H1 (cell line): ENCODE measurements around the gene FIGNL2. TPM values are rescaled to one million over a fixed set of nuclear protein-coding genes. Genes with fewer than 3 reads are reported as not detected.

ENCODE experiments used
- CTCF ChIA-PET: fragments of 300-600 bp; sonication (Branson Sonifier 250); formaldehyde crosslinking; loops from one replicate; lab custom pipeline; 2021; ENCODE audit not compliant: partially characterized antibody; lab: Charles Lee
- POLR2A ChIA-PET: fragments of 300-600 bp; sonication (Branson Sonifier 250); formaldehyde crosslinking; loops from one replicate; lab custom pipeline; 2021; ENCODE audit warnings: inconsistent platforms; ENCODE audit not compliant: partially characterized antibody; lab: Charles Lee
- DNase-seq, 2 experiments: peaks; one replicate each; pipeline versions ENCODE4 v3.0.0 to v3.0.0-alpha.2; 2010 to 2022; ENCODE audit warnings: low spot score in 2 of 2, low read depth in 1 of 2, mixed read lengths in 1 of 2
- FAIRE-seq: peaks from 2 replicates; lab custom pipeline; 2011; peaks lifted over from hg19 to GRCh38; lab: Jason Lieb, UNC
- H2AFZ ChIP-seq: 2 replicates; pipeline ENCODE4 v1.8.1; 2012; ENCODE audit warnings: low read length, inconsistent platforms
- H2AK5ac ChIP-seq: 2 replicates; pipeline ENCODE4 v1.6.1; 2013; ENCODE audit warnings: low read depth, low read length
- H2BK120ac ChIP-seq: replicated peaks from 2 replicates; pipeline ENCODE3; 2013; ENCODE audit warnings: low read depth, low read length, inconsistent platforms
- H2BK12ac ChIP-seq: 2 replicates; pipeline ENCODE4 v1.6.1; 2013; ENCODE audit warnings: low read depth, low read length
- H2BK15ac ChIP-seq: 2 replicates; pipeline ENCODE4 v1.6.1; 2013; ENCODE audit warnings: low read length
- H2BK20ac ChIP-seq: 2 replicates; pipeline ENCODE4 v1.6.1; 2013; ENCODE audit warnings: low read length
- H2BK5ac ChIP-seq: 2 replicates; pipeline ENCODE4 v1.6.1; 2013; ENCODE audit warnings: low read depth, low read length
- H3K14ac ChIP-seq: 2 replicates; pipeline ENCODE4 v1.6.1; 2013; ENCODE audit warnings: inconsistent platforms; ENCODE audit not compliant: insufficient read length
- H3K18ac ChIP-seq: 2 replicates; pipeline ENCODE4 v1.6.1; 2013; ENCODE audit warnings: low read length; ENCODE audit errors: extremely low read depth
- H3K23ac ChIP-seq: 2 replicates; pipeline ENCODE4 v1.6.1; 2013; ENCODE audit warnings: inconsistent platforms; ENCODE audit not compliant: insufficient read length
- H3K23me2 ChIP-seq: 2 replicates; pipeline ENCODE4 v1.6.1; 2013; ENCODE audit warnings: low read depth, low read length
- H3K27ac ChIP-seq: 2 replicates; pipeline ENCODE4 v1.6.1; 2011; ENCODE audit warnings: low read depth, low read length, inconsistent platforms
- H3K27me3 ChIP-seq, 4 experiments: replicated peaks in 1 of 4; 1 replicate in 1 of 4; 2 replicates in 3 of 4; pipeline versions ENCODE4 v1.6.1 to v1.8.1; 2011 to 2013; ENCODE audit warnings: low read length in 3 of 4, mild to moderate bottlenecking in 3 of 4, inconsistent platforms in 2 of 4, mixed read lengths in 2 of 4, moderate library complexity in 1 of 4; ENCODE audit not compliant: control insufficient read depth in 3 of 4, insufficient read depth in 3 of 4; ENCODE audit errors: extremely low read depth in 1 of 4
- H3K36me3 ChIP-seq, 4 experiments: 2 replicates each; pipeline versions ENCODE4 v1.6.1 to v1.8.1; 2011 to 2013; ENCODE audit warnings: mild to moderate bottlenecking in 4 of 4, low read length in 3 of 4, moderate library complexity in 2 of 4, control low read depth in 1 of 4, inconsistent platforms in 1 of 4; ENCODE audit not compliant: insufficient read depth in 4 of 4, control insufficient read depth in 2 of 4
- H3K4ac ChIP-seq: replicated peaks from 2 replicates; pipeline ENCODE3; 2013; ENCODE audit warnings: low read length, low read depth, mixed read lengths, inconsistent platforms; ENCODE audit not compliant: insufficient read length
- H3K4me1 ChIP-seq, 4 experiments: replicated peaks in 1 of 4; 1 replicate in 1 of 4; 2 replicates in 3 of 4; pipeline versions ENCODE4 v1.6.1 to v1.8.1; 2011 to 2013; ENCODE audit warnings: low read length in 3 of 4, inconsistent platforms in 2 of 4, mixed read lengths in 1 of 4; ENCODE audit not compliant: insufficient read depth in 4 of 4, control insufficient read depth in 3 of 4
- H3K4me2 ChIP-seq, 2 experiments: 2 replicates each; pipeline versions ENCODE4 v1.6.1 to v1.8.1; 2011 to 2013; ENCODE audit warnings: low read depth in 2 of 2, low read length in 2 of 2, control low read depth in 1 of 2, inconsistent platforms in 1 of 2, mild to moderate bottlenecking in 1 of 2; ENCODE audit not compliant: insufficient read depth in 1 of 2
- H3K4me3 ChIP-seq, 4 experiments: fragments of 200-600, 300-600 bp in 1 of 4; sonication (generic), shearing (Covaris generic), sonication (Bioruptor Twin) in 1 of 4; 2 replicates each; pipeline versions ENCODE4 v1.5.1 to v1.8.1; 2011 to 2016; ENCODE audit warnings: low read length in 4 of 4, low read depth in 3 of 4, control low read depth in 2 of 4, inconsistent platforms in 2 of 4, mild to moderate bottlenecking in 2 of 4, mixed read lengths in 1 of 4, moderate library complexity in 1 of 4; ENCODE audit not compliant: insufficient read depth in 2 of 4; ENCODE audit errors: extremely low read depth in 1 of 4
- H3K56ac ChIP-seq: replicated peaks from 2 replicates; pipeline ENCODE3; 2013; ENCODE audit warnings: low read depth, mild to moderate bottlenecking, mixed read lengths, low read length, inconsistent platforms; ENCODE audit not compliant: insufficient read length
- H3K79me1 ChIP-seq: 2 replicates; pipeline ENCODE4 v1.6.1; 2013; ENCODE audit warnings: low read depth, low read length, control low read depth
- H3K79me2 ChIP-seq, 2 experiments: 2 replicates each; pipeline versions ENCODE4 v1.6.1 to v1.8.1; 2012 to 2013; ENCODE audit warnings: low read length in 2 of 2, mild to moderate bottlenecking in 2 of 2, inconsistent platforms in 1 of 2; ENCODE audit not compliant: insufficient read depth in 2 of 2, control insufficient read depth in 1 of 2
- H3K9ac ChIP-seq, 4 experiments: replicated peaks in 1 of 4; 1 replicate in 1 of 4; 2 replicates in 3 of 4; pipeline versions ENCODE4 v1.6.1 to v1.8.1; 2011 to 2013; ENCODE audit warnings: low read depth in 3 of 4, low read length in 3 of 4, control low read depth in 2 of 4, mild to moderate bottlenecking in 2 of 4, moderate library complexity in 2 of 4, inconsistent platforms in 1 of 4; ENCODE audit errors: extremely low read depth in 1 of 4
- H3K9me3 ChIP-seq, 2 experiments: 2 replicates each; pipeline versions ENCODE4 v1.6.1 to v1.8.1; 2012 to 2013; ENCODE audit warnings: mild to moderate bottlenecking in 2 of 2, moderate library complexity in 2 of 2, control low read depth in 1 of 2, inconsistent platforms in 1 of 2, low read depth in 1 of 2, low read length in 1 of 2, mixed read lengths in 1 of 2; ENCODE audit not compliant: insufficient read depth in 2 of 2
- H4K20me1 ChIP-seq, 2 experiments: replicated peaks in 1 of 2; 2 replicates each; pipeline versions ENCODE3 to v1.8.1; 2011 to 2013; ENCODE audit warnings: inconsistent platforms in 2 of 2, low read length in 2 of 2, mild to moderate bottlenecking in 1 of 2; ENCODE audit not compliant: insufficient read depth in 2 of 2, control insufficient read depth in 1 of 2
- H4K5ac ChIP-seq: 2 replicates; pipeline ENCODE4 v1.6.1; 2013; ENCODE audit warnings: low read length, low read depth, mixed read lengths, inconsistent platforms; ENCODE audit not compliant: insufficient read length
- H4K8ac ChIP-seq: 2 replicates; pipeline ENCODE4 v1.8.0; 2013; ENCODE audit warnings: mild to moderate bottlenecking, moderate library complexity, low read length, inconsistent platforms; ENCODE audit not compliant: insufficient read depth; ENCODE audit errors: extremely low read depth
- H4K91ac ChIP-seq: replicated peaks from 2 replicates; pipeline ENCODE3; 2013; ENCODE audit warnings: low read length, mixed read lengths, inconsistent platforms; ENCODE audit not compliant: insufficient read length
- ATF2 ChIP-seq: IDR thresholded peaks from 2 replicates; pipeline ENCODE4 v1.6.1; 2012; ENCODE audit warnings: low read length, inconsistent platforms
- BRCA1 ChIP-seq: IDR thresholded peaks from 2 replicates; pipeline ENCODE4 v1.6.1; 2012; ENCODE audit warnings: low read depth, low read length, improper control_type of control experiment
- EP300 ChIP-seq, 2 experiments: IDR thresholded peaks; 1 replicate in 1 of 2; 2 replicates in 1 of 2; pipeline ENCODE4 v1.6.1; 2011 to 2012; ENCODE audit warnings: low read depth in 2 of 2, low read length in 2 of 2, mild to moderate bottlenecking in 2 of 2, borderline replicate concordance in 1 of 2, inconsistent platforms in 1 of 2, moderate library complexity in 1 of 2
- HDAC2 ChIP-seq, 2 experiments: fragments of 300-600 bp in 1 of 2; sonication (generic) in 1 of 2; IDR thresholded peaks; 2 replicates each; pipeline ENCODE4 v1.6.1; 2011 to 2012; ENCODE audit warnings: low read depth in 2 of 2, low read length in 2 of 2, mild to moderate bottlenecking in 2 of 2, moderate library complexity in 2 of 2, borderline replicate concordance in 1 of 2, inconsistent platforms in 1 of 2
- POU5F1 ChIP-seq: IDR thresholded peaks from 2 replicates; pipeline ENCODE4 v1.6.1; 2011; ENCODE audit warnings: low read depth, mild to moderate bottlenecking, low read length, moderate library complexity
- TBP ChIP-seq: IDR thresholded peaks from 2 replicates; pipeline ENCODE4 v1.6.1; 2011; ENCODE audit warnings: low read depth, low read length, improper control_type of control experiment
- ZNF274 ChIP-seq: IDR thresholded peaks from 2 replicates; pipeline ENCODE4 v1.7.0; 2012; ENCODE audit warnings: low read length, borderline replicate concordance; ENCODE audit errors: extremely low read depth
- WGBS, 2 experiments: shearing (Covaris generic) in 1 of 2; methylation state at CpG; one replicate each; pipeline versions ENCODE4 v1.1.6 to v1.1.7; 2013 to 2015; ENCODE audit warnings: low lambda C conversion rate in 2 of 2, mixed read lengths in 2 of 2, inconsistent platforms in 1 of 2, low coverage in 1 of 2, missing lambda C conversion rate in 1 of 2; ENCODE audit not compliant: insufficient replicate concordance in 2 of 2, insufficient coverage in 1 of 2, insufficient read length in 1 of 2; ENCODE audit errors: extremely low coverage in 1 of 2, missing lambda C conversion rate in 1 of 2; 5-methylcytosine and 5-hydroxymethylcytosine counted together
- polyA plus RNA-seq, 7 experiments: library from polyadenylated mRNA; depleted of rRNA in 3 of 7; stranded (reverse) in 5 of 7; unstranded in 2 of 7; fragments of >200 nt in 5 of 7; fragments of 200-250 nt in 2 of 7; gene quantifications; 1 replicate in 5 of 7; 2 replicates in 1 of 7; 4 replicates in 1 of 7; pipeline versions ENCODE4 v1.2.1 to v1.2.3, GENCODE V29; 2011 to 2013; ENCODE audit warnings: missing spikeins in 2 of 7, mixed read lengths in 2 of 7
- total RNA-seq: library from RNA; stranded (reverse); fragmentation: NEBNext Ultra II Directional; extraction: Animal tissue kit (Norgen Biotek cat#: 25700); gene quantifications from 2 replicates; pipeline ENCODE4 v1.2.1, GENCODE V29; 2021
- TF ChIP-seq, protein P1 (sequence below): IDR thresholded peaks from 2 replicates; pipeline ENCODE4 v1.6.1; 2011; ENCODE audit warnings: low read length, improper control_type of control experiment

The FIGNL2 gene
- total and polyA plus RNA-seq, 2 of the 8 experiments (the other 6 are each of a cell fraction or from before 2014, with no cell fraction given), result 6.5 to 7.1 TPM

DNA sequence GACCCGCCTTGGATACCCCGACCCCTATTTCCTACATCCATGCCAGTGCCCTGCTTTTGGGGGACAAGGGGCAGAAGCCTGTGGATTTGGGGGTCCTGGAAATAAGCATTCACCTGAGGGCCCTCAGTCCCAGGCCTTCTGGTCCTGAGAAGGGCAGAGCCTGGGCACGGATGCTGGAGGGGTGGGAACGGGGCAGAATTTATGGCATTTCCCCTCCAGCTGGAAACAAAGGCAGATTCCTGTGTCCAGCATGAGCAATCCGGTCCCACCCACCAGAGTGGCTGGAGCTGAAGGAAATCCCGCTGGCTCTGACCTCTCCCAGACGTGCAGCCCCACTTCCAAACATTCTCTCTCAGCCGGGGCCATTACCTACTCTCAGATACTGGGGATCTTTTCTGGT, 48.7 kb upstream of the FIGNL2 start:
- H3K14ac ChIP-seq, result no peak overlapping the region
- H3K4ac ChIP-seq, result no peak overlapping the region
- H3K27ac ChIP-seq, result no peak overlapping the region
- no peak overlapping the region for H2BK12ac ChIP-seq
- no peak overlapping the region for H2BK20ac ChIP-seq
- no peak overlapping the region for H4K91ac ChIP-seq
- CTCF ChIA-PET, result interaction anchor here (1.0 to 10.9 kb wide), 8 partner anchors 9 to 96 kb away, joined by 3 to 140 read pairs (median 12); partner anchors contain the start of gene ANKRD33
- no peaks in the 10 kb centered on the region for H3K23me2 ChIP-seq
- H3K4me2 ChIP-seq, result no peak overlapping the region
- H3K23ac ChIP-seq, result no peak overlapping the region
- FAIRE-seq (no peak), DNase-seq (no peak)
- H3K9me3 ChIP-seq, result no peaks in the 10 kb centered on the region
- no peaks in the 10 kb centered on the region for H3K4me1 ChIP-seq
- no peaks in the 10 kb centered on the region for H3K79me1 ChIP-seq
- no peak overlapping the region for H3K56ac ChIP-seq
- no peak overlapping the region for H3K18ac ChIP-seq
- no peak overlapping the region for H4K8ac ChIP-seq
- H4K20me1 ChIP-seq, result peaks cover 0 to 2% of the 10 kb centered on the region in 2 experiments
- no peak overlapping the region for H4K5ac ChIP-seq
- no peak overlapping the region for H2AK5ac ChIP-seq
- H3K27me3 ChIP-seq, result no peaks in the 10 kb centered on the region
- no peak overlapping the region for H2BK120ac ChIP-seq
- no peak overlapping the region for H2BK5ac ChIP-seq
- no peak overlapping the region for H2BK15ac ChIP-seq
- no peak overlapping the region for H3K9ac ChIP-seq
- H3K36me3 ChIP-seq, result no peaks in the 10 kb centered on the region; a peak in 1 of 8 replicates
- 85% methylated on average over 8 of the region's 8 CpGs; no CpG with 5 or more reads in 1 of the 2 experiments for WGBS, 2 experiments
- H2AFZ ChIP-seq, result no peak overlapping the region
- no peaks in the 10 kb centered on the region for H3K79me2 ChIP-seq
- POLR2A ChIA-PET, result no interaction called here
- H3K4me3 ChIP-seq, result no peak overlapping the region
- TF ChIP-seq BRCA1 (no peak), HDAC2 (IDR thresholded peaks at IDR 0.05; ENCODE audit: borderline replicate concordance in 1 of 2, low read depth in 2 of 2, low read length in 2 of 2) (no peak), POU5F1 (no peak), EP300 (IDR thresholded peaks at IDR 0.05; ENCODE audit: borderline replicate concordance in 1 of 2, low read depth in 2 of 2, low read length in 2 of 2) (no peak), ZNF274 (no peak), ATF2 (no peak), TBP (no peak)
- TF ChIP-seq, protein P1, sequence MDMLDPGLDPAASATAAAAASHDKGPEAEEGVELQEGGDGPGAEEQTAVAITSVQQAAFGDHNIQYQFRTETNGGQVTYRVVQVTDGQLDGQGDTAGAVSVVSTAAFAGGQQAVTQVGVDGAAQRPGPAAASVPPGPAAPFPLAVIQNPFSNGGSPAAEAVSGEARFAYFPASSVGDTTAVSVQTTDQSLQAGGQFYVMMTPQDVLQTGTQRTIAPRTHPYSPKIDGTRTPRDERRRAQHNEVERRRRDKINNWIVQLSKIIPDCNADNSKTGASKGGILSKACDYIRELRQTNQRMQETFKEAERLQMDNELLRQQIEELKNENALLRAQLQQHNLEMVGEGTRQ, result no peak
